Endothelial cell of umbilical vein (primary cell): ENCODE measurements around the gene VAV3. TPM values are rescaled to one million over a fixed set of nuclear protein-coding genes. Genes with fewer than 3 reads are reported as not detected.

Experiments used
- BruUV-seq: library from RNA; stranded (reverse); fragments of 400-500 nt; replicated peaks from 2 replicates; lab custom pipeline; 2021; lab: Mats Ljungman, UMichigan
- CTCF ChIA-PET: fragments of 300-600, 350-600 bp; sonication (Branson Sonifier 250); formaldehyde crosslinking; loops from one replicate; lab custom pipeline; 2021; ENCODE audit warnings: antibody characterized with exemption, inconsistent platforms; lab: Charles Lee
- POLR2A ChIA-PET: fragments of 300-600, 350-600 bp; sonication (Branson Sonifier 250); formaldehyde crosslinking; loops from one replicate; lab custom pipeline; 2021; ENCODE audit warnings: antibody characterized with exemption, inconsistent platforms; lab: Charles Lee
- DNase-seq: peaks from one replicate; pipeline ENCODE4 v3.0.0-alpha.2; 2011; ENCODE audit warnings: low read depth, low spot score
- FAIRE-seq: peaks from 2 replicates; lab custom pipeline; 2011; peaks lifted over from hg19 to GRCh38; lab: Jason Lieb, UNC
- H2AFZ ChIP-seq: 2 replicates; pipeline ENCODE4 v1.6.0; 2012; ENCODE audit warnings: low read depth, low read length, control low read depth, inconsistent platforms
- H3K27ac ChIP-seq: 2 replicates; pipeline ENCODE4 v1.5.1; 2011; ENCODE audit warnings: low read depth, mild to moderate bottlenecking, control low read depth, low read length, moderate library complexity; ENCODE audit not compliant: insufficient read depth
- H3K27me3 ChIP-seq, 2 experiments: 2 replicates each; pipeline versions ENCODE4 v1.6.0 to v1.6.1; 2011; ENCODE audit warnings: low read length in 2 of 2, mixed read lengths in 1 of 2; ENCODE audit not compliant: control insufficient read depth in 2 of 2, insufficient read depth in 2 of 2
- H3K36me3 ChIP-seq, 2 experiments: 2 replicates in 1 of 2; 3 replicates in 1 of 2; pipeline ENCODE4 v1.5.1; 2011; ENCODE audit warnings: low read length in 2 of 2, mild to moderate bottlenecking in 1 of 2, moderate library complexity in 1 of 2; ENCODE audit not compliant: control insufficient read depth in 2 of 2, insufficient read depth in 2 of 2; ENCODE audit errors: extremely low read depth in 1 of 2
- H3K4me1 ChIP-seq: 3 replicates; pipeline ENCODE4 v1.5.1; 2011; ENCODE audit warnings: mild to moderate bottlenecking, low read length; ENCODE audit not compliant: control insufficient read depth, insufficient read depth; ENCODE audit errors: extremely low read depth
- H3K4me2 ChIP-seq: 2 replicates; pipeline ENCODE4 v1.6.1; 2011; ENCODE audit warnings: low read length, control low read depth, mixed read lengths; ENCODE audit not compliant: insufficient read depth
- H3K4me3 ChIP-seq, 3 experiments: fragments of 200-600 bp in 1 of 3; sonication (generic), shearing (Covaris generic) in 1 of 3; replicated peaks in 1 of 3; 2 replicates each; pipeline ENCODE4 v1.5.1; 2011 to 2016; ENCODE audit warnings: control low read depth in 3 of 3, low read length in 3 of 3, mild to moderate bottlenecking in 2 of 3, inconsistent platforms in 1 of 3, low read depth in 1 of 3, moderate library complexity in 1 of 3; ENCODE audit not compliant: insufficient read depth in 1 of 3
- H3K79me2 ChIP-seq: 2 replicates; pipeline ENCODE4 v1.6.0; 2012; ENCODE audit warnings: low read length, inconsistent platforms; ENCODE audit not compliant: control insufficient read depth, insufficient read depth
- H3K9ac ChIP-seq: replicated peaks from 2 replicates; pipeline ENCODE3; 2011; ENCODE audit warnings: low read length, control low read depth; ENCODE audit not compliant: insufficient read depth; ENCODE audit errors: extremely low read depth
- H3K9me1 ChIP-seq: replicated peaks from 3 replicates; pipeline ENCODE4 v1.6.0; 2011; ENCODE audit warnings: mild to moderate bottlenecking, low read length; ENCODE audit not compliant: control insufficient read depth, insufficient read depth; ENCODE audit errors: extremely low read depth
- H3K9me3 ChIP-seq: replicated peaks from 2 replicates; pipeline ENCODE4 v1.5.1; 2012; ENCODE audit warnings: low read length, inconsistent platforms; ENCODE audit not compliant: control insufficient read depth, insufficient read depth
- H4K20me1 ChIP-seq: replicated peaks from 2 replicates; pipeline ENCODE3; 2011; ENCODE audit warnings: mild to moderate bottlenecking, low read length; ENCODE audit not compliant: control insufficient read depth, insufficient read depth; ENCODE audit errors: extremely low read depth
- CTCF ChIP-seq, 2 donors: IDR thresholded peaks; 1 replicate in 1 of 2; 2 replicates in 1 of 2; pipeline ENCODE4 v1.5.1; 2011; ENCODE audit warnings: low read length in 2 of 2, mild to moderate bottlenecking in 2 of 2, moderate library complexity in 2 of 2, control low read depth in 1 of 2, inconsistent platforms in 1 of 2, low read depth in 1 of 2; ENCODE audit not compliant: insufficient read depth in 1 of 2; ENCODE audit errors: extremely low read depth in 1 of 2
- EZH2 ChIP-seq: IDR thresholded peaks from 2 replicates; pipeline ENCODE4 v1.6.1; 2012; ENCODE audit warnings: borderline replicate concordance, low read depth, mild to moderate bottlenecking, moderate library complexity, low read length, inconsistent platforms; ENCODE audit not compliant: severe bottlenecking
- FOS ChIP-seq: IDR thresholded peaks from 2 replicates; pipeline ENCODE4 v1.6.1; 2011; ENCODE audit warnings: mild to moderate bottlenecking, low read length, moderate library complexity, borderline replicate concordance; ENCODE audit not compliant: insufficient read depth
- GATA2 ChIP-seq: IDR thresholded peaks from 2 replicates; pipeline ENCODE4 v1.7.0; 2011; ENCODE audit warnings: low read depth, mild to moderate bottlenecking, moderate library complexity, mixed read lengths, low read length; ENCODE audit not compliant: insufficient read length, insufficient read depth
- JUN ChIP-seq: IDR thresholded peaks from 2 replicates; pipeline ENCODE4 v1.6.1; 2011; ENCODE audit warnings: borderline replicate concordance, low read depth; ENCODE audit not compliant: insufficient read length, insufficient read depth
- MAX ChIP-seq: IDR thresholded peaks from 2 replicates; pipeline ENCODE4 v1.6.1; 2011; ENCODE audit not compliant: insufficient read depth, insufficient read length
- MYC ChIP-seq: IDR thresholded peaks from one replicate; pipeline ENCODE4 v1.6.1; 2011; ENCODE audit warnings: mild to moderate bottlenecking, low read depth, low read length
- POLR2A ChIP-seq: IDR thresholded peaks from 2 replicates; pipeline ENCODE4 v1.6.1; 2012; ENCODE audit warnings: low read depth, mild to moderate bottlenecking, control low read depth, low read length
- POLR2AphosphoS5 ChIP-seq: IDR thresholded peaks from 2 replicates; pipeline ENCODE4 v1.6.1; 2012; ENCODE audit warnings: low read depth, mild to moderate bottlenecking, control low read depth, low read length, moderate library complexity; ENCODE audit not compliant: insufficient read depth
- dilution Hi-C: fragments of 300-500 bp; cut with MboI; formaldehyde crosslinking; loops from one replicate; pipeline ENCODE4 v1.15.0; 2019; ENCODE audit warnings: low sequenced_read_pairs; ENCODE audit not compliant: extremely low pct_ligation_motif_present
- intact Hi-C: fragments of 100-400 bp; cut with micrococcal nuclease; formaldehyde crosslinking; loops from one replicate; pipeline ENCODE4 v1.10.0; 2022
- polyA plus RNA-seq, 4 experiments: library from polyadenylated mRNA; depleted of rRNA in 3 of 4; stranded (reverse) in 3 of 4; unstranded in 1 of 4; fragments of >200 nt; gene quantifications; 2 replicates each; pipeline versions ENCODE4 v1.2.1 to v1.2.3, GENCODE V29; 2011 to 2012; ENCODE audit warnings: missing spikeins in 1 of 4
- total RNA-seq: library from RNA; stranded (reverse); gene quantifications from 2 replicates; pipeline ENCODE4 v1.2.3, GENCODE V29; 2021

The VAV3 gene
- total and polyA plus RNA-seq, 2 donors (not counting 3 experiments of a cell fraction or from before 2014, with no cell fraction given) = 0.18 to 1.5 TPM

- Histone ChIP-seq H3K27ac (no peak overlapping the region), H3K27me3 (peaks cover 3% of the 10 kb centered on the region in 2 experiments), H3K4me1 (no peaks in the 10 kb centered on the region), H4K20me1 (no peaks in the 10 kb centered on the region), H3K36me3 (no peaks in the 10 kb centered on the region), H2AFZ (no peak overlapping the region), H3K9ac (no peak overlapping the region), H3K9me1 (no peaks in the 10 kb centered on the region), H3K9me3 (no peaks in the 10 kb centered on the region), H3K79me2 (no peaks in the 10 kb centered on the region), H3K4me2 (no peak overlapping the region), H3K4me3 (no peak overlapping the region)
- FAIRE-seq = no peak
- no TSS peak for BruUV-seq
- POLR2A ChIA-PET = no interaction called here
- DNase-seq = no peak
- TF ChIP-seq POLR2AphosphoS5 = no peak
- TF ChIP-seq MAX = no peak
- no peak for TF ChIP-seq GATA2
- TF ChIP-seq POLR2A = no peak
- TF ChIP-seq CTCF (IDR thresholded peaks at IDR 0.05; ENCODE audit: extremely low read depth in 1 of 2, insufficient read depth in 1 of 2, low read depth in 1 of 2, low read length in 2 of 2) = no peak
- no peak for TF ChIP-seq EZH2
- TF ChIP-seq MYC = no peak
- TF ChIP-seq JUN = no peak
- no peak for TF ChIP-seq FOS
- CTCF ChIA-PET = no interaction called here
- dilution Hi-C loops = no loop called here
- intact Hi-C loops = no loop called here
These were observed 93.1 kb downstream of the VAV3 start for GRCh38 chr1:107871687-107872395.
